ENCODE data around the gene WSCD2.

DNA sequence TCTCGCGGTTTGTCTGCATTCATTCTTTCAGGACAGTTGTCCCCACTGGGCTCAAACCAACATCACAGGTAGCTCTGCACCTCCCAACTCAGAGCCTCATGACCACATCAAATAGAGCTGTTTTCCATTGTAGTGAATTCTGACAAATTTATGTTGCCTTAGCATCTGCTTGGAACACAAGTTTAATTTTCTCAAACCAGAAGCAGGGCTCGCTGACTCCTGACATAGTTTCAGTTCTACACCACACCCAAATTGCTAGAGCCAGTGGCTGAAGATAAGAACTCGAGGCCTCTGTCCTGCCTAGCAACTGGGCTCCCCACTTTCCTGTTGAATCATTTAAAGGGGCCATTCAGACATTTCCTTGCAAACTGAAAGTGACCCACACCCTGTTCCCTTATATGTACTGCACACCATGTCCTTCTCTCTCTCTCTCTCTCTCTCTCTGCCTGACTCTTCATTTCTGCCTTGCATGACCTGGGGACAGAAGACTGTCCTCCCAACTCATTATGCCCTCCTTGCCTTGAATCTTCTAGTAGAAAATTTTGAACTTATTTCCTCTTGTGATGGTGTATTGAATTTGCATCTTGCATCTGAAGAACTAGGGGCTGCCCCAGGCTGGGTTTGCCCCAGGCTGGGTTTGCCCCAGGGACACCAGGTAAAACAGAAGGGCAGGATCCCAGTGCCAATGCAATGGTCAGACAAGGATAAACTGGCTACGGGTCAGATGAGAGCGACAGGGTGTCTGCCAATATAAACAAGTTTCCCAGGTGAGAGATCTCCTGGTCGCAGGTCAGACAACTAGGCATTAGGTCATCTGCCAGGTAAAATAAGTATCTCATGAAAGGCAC, 9.7 kb upstream of the WSCD2 start:
- TF ChIP-seq, protein P1, sequence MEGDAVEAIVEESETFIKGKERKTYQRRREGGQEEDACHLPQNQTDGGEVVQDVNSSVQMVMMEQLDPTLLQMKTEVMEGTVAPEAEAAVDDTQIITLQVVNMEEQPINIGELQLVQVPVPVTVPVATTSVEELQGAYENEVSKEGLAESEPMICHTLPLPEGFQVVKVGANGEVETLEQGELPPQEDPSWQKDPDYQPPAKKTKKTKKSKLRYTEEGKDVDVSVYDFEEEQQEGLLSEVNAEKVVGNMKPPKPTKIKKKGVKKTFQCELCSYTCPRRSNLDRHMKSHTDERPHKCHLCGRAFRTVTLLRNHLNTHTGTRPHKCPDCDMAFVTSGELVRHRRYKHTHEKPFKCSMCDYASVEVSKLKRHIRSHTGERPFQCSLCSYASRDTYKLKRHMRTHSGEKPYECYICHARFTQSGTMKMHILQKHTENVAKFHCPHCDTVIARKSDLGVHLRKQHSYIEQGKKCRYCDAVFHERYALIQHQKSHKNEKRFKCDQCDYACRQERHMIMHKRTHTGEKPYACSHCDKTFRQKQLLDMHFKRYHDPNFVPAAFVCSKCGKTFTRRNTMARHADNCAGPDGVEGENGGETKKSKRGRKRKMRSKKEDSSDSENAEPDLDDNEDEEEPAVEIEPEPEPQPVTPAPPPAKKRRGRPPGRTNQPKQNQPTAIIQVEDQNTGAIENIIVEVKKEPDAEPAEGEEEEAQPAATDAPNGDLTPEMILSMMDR (IDR thresholded peaks at IDR 0.05; ENCODE audit: low read length): no peak
- TF ChIP-seq EZH2 (optimal IDR thresholded peaks at IDR 0.05; ENCODE audit: low read depth, low read length) (no peak), EZH2phosphoT487 (IDR thresholded peaks at IDR 0.05; ENCODE audit: low read length) (no peak)
